Activated CD8-positive, alpha-beta T cell treated with anti-CD3 and anti-CD28 coated beads for 36 hours (primary cell): ENCODE data around the gene STAU1. TPM values are rescaled to one million over a fixed set of nuclear protein-coding genes. Genes with fewer than 3 reads are reported as not detected.
"Not testable (repeated sequence)": the region's sequence is repeated elsewhere in the genome, so short reads cannot be mapped to it uniquely, and the experiment has no call there.

Experiments used
- ATAC-seq: fragments of 200-7000 bp; cut with Tn5 transposase; one replicate; pipeline ENCODE4 v1.10.0; 2021; ENCODE audit warnings: mild to moderate bottlenecking, moderate library complexity
- CTCF ChIA-PET: fragments of 350-600 bp; sonication (Branson Sonifier 250); formaldehyde crosslinking; loops from one replicate; lab custom pipeline; 2021; ENCODE audit warnings: antibody characterized with exemption; lab: Charles Lee
- POLR2A ChIA-PET: fragments of 350-600 bp; sonication (Branson Sonifier 250); formaldehyde crosslinking; loops from one replicate; lab custom pipeline; 2021; ENCODE audit warnings: antibody characterized with exemption; lab: Charles Lee
- DNase-seq: peaks from one replicate; pipeline ENCODE4 v3.0.0-alpha.2; 2020
- H3K27ac Mint-ChIP-seq: one replicate; pipeline ENCODE4 v1.8.0; 2021; ENCODE audit warnings: mild to moderate bottlenecking, mixed read lengths
- H3K27me3 Mint-ChIP-seq: one replicate; pipeline ENCODE4 v1.8.0; 2021; ENCODE audit warnings: mixed read lengths
- H3K36me3 Mint-ChIP-seq: one replicate; pipeline ENCODE4 v1.8.0; 2021; ENCODE audit warnings: low read depth, mixed read lengths
- H3K4me1 Mint-ChIP-seq: one replicate; pipeline ENCODE4 v1.8.0; 2021; ENCODE audit warnings: low read depth, mixed read lengths
- H3K4me3 Mint-ChIP-seq: one replicate; pipeline ENCODE4 v1.8.0; 2021; ENCODE audit warnings: mild to moderate bottlenecking, moderate library complexity, mixed read lengths
- H3K9me3 Mint-ChIP-seq: one replicate; pipeline ENCODE4 v1.8.0; 2021; ENCODE audit warnings: mixed read lengths
- intact Hi-C: fragments of 100-400 bp; cut with micrococcal nuclease; formaldehyde crosslinking; loops from one replicate; pipeline ENCODE4 v1.10.0; 2022
- total RNA-seq, 2 experiments: library from RNA; stranded (reverse); gene quantifications; one replicate each; pipeline ENCODE4 v1.2.3, GENCODE V29; 2021
- TF ChIP-seq, protein P1 (sequence below): fragments of 200-600 bp; IDR thresholded peaks from one replicate; pipeline ENCODE4 v1.8.0; 2022; ENCODE audit warnings: antibody characterized with exemption, mild to moderate bottlenecking

STAU1 gene
- total RNA-seq, 2 experiments from 2014 or later: 57.7 to 60.1 TPM

DNA sequence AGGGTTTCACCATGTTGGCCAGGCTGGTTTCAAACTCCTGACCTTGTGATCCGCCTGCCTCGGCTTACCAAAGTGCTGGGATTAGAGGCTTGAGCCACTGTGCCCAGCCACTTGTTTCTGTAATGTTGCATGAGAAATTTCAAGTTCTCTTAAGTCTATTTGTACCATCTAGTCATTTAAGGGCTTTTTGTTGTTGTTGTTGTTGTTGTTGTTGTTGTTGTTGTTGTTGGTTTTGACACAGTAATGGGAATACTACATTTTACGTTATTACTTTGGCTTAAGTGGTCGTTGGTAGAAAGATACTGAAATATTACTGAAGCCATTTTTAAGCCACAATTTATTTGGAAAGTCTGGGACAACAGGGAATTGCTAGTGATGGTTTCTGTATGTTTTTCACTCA, 90.0 kb downstream of the STAU1 start:
- H3K27me3 Mint-ChIP-seq: no peaks in the 10 kb centered on the region
- H3K9me3 Mint-ChIP-seq: no peaks in the 10 kb centered on the region
- ChIA-PET CTCF (no interaction called here), POLR2A (no interaction called here)
- H3K4me1 Mint-ChIP-seq: peaks cover 6% of the 10 kb centered on the region
- no peak for ATAC-seq
- H3K4me3 Mint-ChIP-seq: no peak overlapping the region
- intact Hi-C loops: no loop called here
- peaks cover 68% of the 10 kb centered on the region for H3K36me3 Mint-ChIP-seq
- TF ChIP-seq, protein P1, sequence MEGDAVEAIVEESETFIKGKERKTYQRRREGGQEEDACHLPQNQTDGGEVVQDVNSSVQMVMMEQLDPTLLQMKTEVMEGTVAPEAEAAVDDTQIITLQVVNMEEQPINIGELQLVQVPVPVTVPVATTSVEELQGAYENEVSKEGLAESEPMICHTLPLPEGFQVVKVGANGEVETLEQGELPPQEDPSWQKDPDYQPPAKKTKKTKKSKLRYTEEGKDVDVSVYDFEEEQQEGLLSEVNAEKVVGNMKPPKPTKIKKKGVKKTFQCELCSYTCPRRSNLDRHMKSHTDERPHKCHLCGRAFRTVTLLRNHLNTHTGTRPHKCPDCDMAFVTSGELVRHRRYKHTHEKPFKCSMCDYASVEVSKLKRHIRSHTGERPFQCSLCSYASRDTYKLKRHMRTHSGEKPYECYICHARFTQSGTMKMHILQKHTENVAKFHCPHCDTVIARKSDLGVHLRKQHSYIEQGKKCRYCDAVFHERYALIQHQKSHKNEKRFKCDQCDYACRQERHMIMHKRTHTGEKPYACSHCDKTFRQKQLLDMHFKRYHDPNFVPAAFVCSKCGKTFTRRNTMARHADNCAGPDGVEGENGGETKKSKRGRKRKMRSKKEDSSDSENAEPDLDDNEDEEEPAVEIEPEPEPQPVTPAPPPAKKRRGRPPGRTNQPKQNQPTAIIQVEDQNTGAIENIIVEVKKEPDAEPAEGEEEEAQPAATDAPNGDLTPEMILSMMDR: no peak
- DNase-seq: no peak
- no peak overlapping the region for H3K27ac Mint-ChIP-seq

DNA sequence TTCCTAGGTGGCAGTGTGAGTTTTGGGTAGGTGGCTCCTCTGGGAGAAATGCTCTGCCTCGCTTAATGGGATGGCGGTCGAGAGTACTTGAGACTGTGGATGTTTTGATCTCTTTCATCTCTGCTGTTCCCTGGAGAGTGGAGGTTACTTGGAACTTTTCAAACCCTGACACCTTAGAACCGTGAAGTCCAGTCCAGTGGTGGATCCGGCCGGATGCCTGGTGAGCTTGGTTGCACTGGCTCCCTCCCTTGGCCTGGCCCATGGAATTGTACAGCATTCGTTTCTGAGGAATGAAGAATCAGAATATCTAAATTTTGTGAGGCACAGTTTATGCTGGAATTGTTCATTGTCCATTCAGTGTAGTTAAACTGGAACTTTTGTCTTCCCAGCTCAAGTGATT, 91.0 kb downstream of the STAU1 start:
- Mint-ChIP-seq H3K27ac (no peak overlapping the region), H3K4me3 (no peak overlapping the region), H3K4me1 (peaks cover 6% of the 10 kb centered on the region), H3K27me3 (no peaks in the 10 kb centered on the region), H3K36me3 (peaks cover 67% of the 10 kb centered on the region), H3K9me3 (no peaks in the 10 kb centered on the region)
- ATAC-seq: no peak
- TF ChIP-seq, protein P1: no peak
- ChIA-PET POLR2A (interaction anchor here (0.6 to 1.0 kb wide), 3 partner anchors 10 to 133 kb away, joined by 3 to 4 read pairs (median 3); partner anchors contain the start of gene CSE1L), CTCF (interaction anchor here (0.6 to 1.6 kb wide), 2 partner anchors 9 to 121 kb away, joined by 3 to 4 read pairs; no protein-coding TSS in a partner anchor)
- DNase-seq: no peak
- intact Hi-C loops: no loop called here

DNA sequence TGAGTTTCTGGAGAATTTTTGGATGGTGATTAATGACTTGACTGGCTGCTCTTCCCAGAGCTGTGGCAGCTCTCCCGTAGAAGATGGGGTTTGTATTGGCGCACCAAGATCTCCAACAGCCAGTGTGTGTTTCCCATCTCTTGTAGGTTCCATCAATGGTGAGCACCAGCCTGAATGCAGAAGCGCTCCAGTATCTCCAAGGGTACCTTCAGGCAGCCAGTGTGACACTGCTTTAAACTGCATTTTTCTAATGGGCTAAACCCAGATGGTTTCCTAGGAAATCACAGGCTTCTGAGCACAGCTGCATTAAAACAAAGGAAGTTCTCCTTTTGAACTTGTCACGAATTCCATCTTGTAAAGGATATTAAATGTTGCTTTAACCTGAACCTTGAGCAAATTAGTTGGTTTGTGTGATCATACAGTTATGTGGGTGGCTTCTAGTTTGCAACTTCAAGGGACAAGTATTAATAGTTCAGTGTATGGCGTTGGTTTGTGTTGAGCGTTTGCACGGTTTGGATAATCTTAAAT, 91.9 kb downstream of the STAU1 start:
- no peak for ATAC-seq
- H3K27me3 Mint-ChIP-seq: no peaks in the 10 kb centered on the region
- TF ChIP-seq, protein P1: no peak
- intact Hi-C loops: no loop called here
- H3K27ac Mint-ChIP-seq: no peak overlapping the region
- no peak overlapping the region for H3K4me3 Mint-ChIP-seq
- H3K4me1 Mint-ChIP-seq: peaks cover 6% of the 10 kb centered on the region
- H3K36me3 Mint-ChIP-seq: peaks cover 61% of the 10 kb centered on the region
- POLR2A ChIA-PET: interaction anchor here (0.9 to 1.4 kb wide), 2 partner anchors 14 to 25 kb away, joined by 3 to 5 read pairs; no protein-coding TSS in a partner anchor
- H3K9me3 Mint-ChIP-seq: no peaks in the 10 kb centered on the region
- no peak for DNase-seq
- CTCF ChIA-PET: interaction anchor here (1.6 kb wide), 1 partner anchor 8 kb away, joined by 4 read pairs; no protein-coding TSS in a partner anchor

DNA sequence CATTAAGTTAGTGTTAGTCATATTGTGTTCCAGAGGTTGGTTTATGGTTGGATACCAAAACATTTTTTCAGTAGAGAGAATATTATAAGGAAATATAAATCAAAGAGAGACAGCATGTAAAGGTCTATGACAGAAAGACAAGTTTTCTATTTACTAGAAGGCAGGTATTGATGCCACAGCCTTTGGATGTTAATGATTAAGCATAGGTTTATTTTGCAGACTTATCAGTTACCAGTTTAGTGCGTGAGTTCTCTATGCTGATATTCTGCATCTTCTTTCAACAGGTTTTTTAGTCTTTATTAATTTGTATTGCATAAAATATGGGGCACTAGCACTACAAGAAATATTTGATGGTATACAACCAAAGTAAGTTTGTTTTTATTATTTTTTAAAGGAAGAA, 96.4 kb downstream of the STAU1 start:
- TF ChIP-seq, protein P1: no peak
- Mint-ChIP-seq H3K9me3 (no peaks in the 10 kb centered on the region), H3K36me3 (peaks cover 59% of the 10 kb centered on the region), H3K4me1 (no peaks in the 10 kb centered on the region), H3K27ac (no peak overlapping the region), H3K4me3 (no peak overlapping the region), H3K27me3 (no peaks in the 10 kb centered on the region)
- DNase-seq: no peak
- POLR2A ChIA-PET: no interaction called here
- ATAC-seq: no peak
- intact Hi-C loops: no loop called here
- CTCF ChIA-PET: no interaction called here

DNA sequence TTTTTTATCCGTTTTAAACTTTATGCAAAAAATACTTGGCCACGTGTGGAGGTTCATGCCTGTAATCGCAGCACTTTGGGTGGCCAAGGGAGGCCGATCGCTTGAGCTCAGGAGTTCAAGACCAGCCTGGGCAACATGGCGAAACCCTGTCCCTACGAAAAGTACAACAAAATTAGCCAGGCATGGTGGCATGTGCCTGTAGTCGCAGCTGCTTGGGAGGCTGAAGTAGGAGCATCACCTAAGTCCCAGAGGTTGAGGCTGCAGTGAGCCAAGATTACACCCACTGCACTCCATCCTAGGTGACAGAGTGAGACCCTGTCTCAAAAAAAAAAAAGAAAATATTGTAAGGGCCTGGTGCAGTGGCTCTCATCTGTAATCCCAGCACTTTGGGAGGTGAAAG, 97.0 kb downstream of the STAU1 start:
- no peak overlapping the region for H3K4me3 Mint-ChIP-seq
- H3K4me1 Mint-ChIP-seq: no peaks in the 10 kb centered on the region
- no peaks in the 10 kb centered on the region for H3K9me3 Mint-ChIP-seq
- peaks cover 57% of the 10 kb centered on the region for H3K36me3 Mint-ChIP-seq
- intact Hi-C loops: no loop called here
- no peak for ATAC-seq
- no peak for DNase-seq
- ChIA-PET POLR2A (no interaction called here), CTCF (interaction anchor here (0.7 to 2.1 kb wide), 2 partner anchors 42 to 126 kb away, joined by 3 to 6 read pairs; no protein-coding TSS in a partner anchor)
- no peaks in the 10 kb centered on the region for H3K27me3 Mint-ChIP-seq
- H3K27ac Mint-ChIP-seq: peak overlapping the region; percentile 20
- TF ChIP-seq, protein P1: no peak

DNA sequence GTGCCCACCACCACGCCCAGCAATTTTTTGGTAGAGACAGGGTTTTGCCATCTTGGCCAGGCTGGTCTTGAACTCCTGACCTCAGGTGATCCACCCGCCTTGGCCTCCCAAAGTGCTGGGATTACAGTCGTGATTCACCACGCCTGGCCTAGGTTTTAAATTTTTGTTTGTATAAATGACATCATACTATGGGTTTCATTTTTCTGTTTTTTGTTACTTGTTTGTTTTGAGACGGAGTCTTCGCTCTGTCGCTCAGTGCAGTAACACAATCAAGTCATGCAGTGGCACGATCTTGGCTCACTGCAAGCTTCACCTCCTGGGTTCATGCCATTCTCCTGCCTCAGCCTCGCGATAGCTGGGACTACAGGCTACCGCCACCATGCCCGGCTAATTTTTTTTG, 105.8 kb downstream of the STAU1 start:
- H3K36me3 Mint-ChIP-seq: peaks cover 44% of the 10 kb centered on the region
- H3K4me1 Mint-ChIP-seq, ATAC-seq, H3K9me3 Mint-ChIP-seq, H3K27ac Mint-ChIP-seq, H3K4me3 Mint-ChIP-seq, H3K27me3 Mint-ChIP-seq, DNase-seq, intact Hi-C loops: not testable (repeated sequence)
- POLR2A ChIA-PET: interaction anchor here (0.7 to 1.2 kb wide), 3 partner anchors 9 to 25 kb away, joined by 3 to 5 read pairs (median 3); no protein-coding TSS in a partner anchor
- CTCF ChIA-PET: interaction anchor here (0.7 to 1.1 kb wide), 3 partner anchors 9 to 164 kb away, joined by 3 to 5 read pairs (median 3); no protein-coding TSS in a partner anchor
